Diencephalon (tissue), 1 donor: ENCODE data around the gene RNF168. TPM values are rescaled to one million over a fixed set of nuclear protein-coding genes. Genes with fewer than 3 reads are reported as not detected.

Source experiments
- small RNA-seq: library from RNA; depleted of rRNA; stranded (forward); fragments of <200 nt; gene quantifications from one replicate; pipeline ENCODE3, GENCODE V24; 2014
- total RNA-seq: library from RNA; depleted of rRNA; stranded (reverse); fragments of >200 nt; gene quantifications from one replicate; pipeline ENCODE4 v1.2.3, GENCODE V29; 2014

Gene RNF168
- 24.0 TPM for total RNA-seq

GRCh38 chr3:196503196-196504076, at the start of gene RNF168:
Gene RNF168 (minus strand): TSS chr3:196503768. CDS start chr3:196503173, 595 bp downstream.

GRCh38 chr3:196514913-196515621, 11.5 kb upstream of the RNF168 start, which contains the start of gene SMCO1:
Gene SMCO1 (minus strand): TSS chr3:196515346. CDS start chr3:196515209, 137 bp downstream.

DNA sequence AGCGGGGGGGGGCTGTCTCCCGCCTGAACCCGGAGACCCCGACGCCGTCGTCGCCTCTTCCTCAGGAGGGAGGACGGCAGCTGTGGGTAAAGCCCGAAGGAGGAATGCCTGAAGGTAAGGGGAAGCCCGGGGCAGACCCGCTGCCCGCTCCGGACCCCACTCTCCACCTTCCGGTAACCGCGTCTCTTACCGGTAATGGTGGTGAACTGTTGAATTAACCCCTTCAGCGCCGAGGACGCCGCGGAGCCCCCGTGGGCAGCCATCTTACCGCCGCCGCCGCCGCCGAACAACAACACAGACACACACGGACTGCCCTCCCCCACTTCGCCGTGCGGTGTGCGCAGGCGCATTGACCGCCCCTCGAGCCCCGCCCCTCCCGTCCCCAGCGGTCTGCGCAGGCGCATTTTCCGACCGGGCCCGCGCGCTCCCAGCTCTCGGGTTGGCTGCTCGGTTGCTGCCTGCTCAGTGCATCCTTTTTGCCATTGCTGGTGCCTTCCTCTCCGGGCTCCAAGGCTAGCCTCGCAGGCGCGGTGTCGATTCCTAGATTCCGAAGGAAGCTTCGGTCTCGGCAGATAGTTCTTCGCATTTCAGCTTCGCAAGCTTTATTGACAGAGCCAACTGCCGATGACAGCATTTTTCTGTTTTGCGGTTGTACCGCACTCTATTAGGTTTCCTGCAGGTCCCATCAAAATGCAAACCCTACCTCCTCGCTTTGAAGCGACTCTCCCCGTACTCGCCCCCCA, 71.3 kb downstream of the RNF168 start, which contains the start of gene UBXN7:
TSS of gene UBXN7 (minus strand) at position 291 of the 743 bp plus-strand sequence. CDS start at position 263, 28 bp downstream.

Small RNA genes lying within 50 kb of the gene (small RNA-seq; reads per million reads assigned to genes)
- gene AC083822.1, result not detected
- gene AC117490.1, result not detected
- gene RPS29P3, result not detected

Other genes with a start within 250 kb of the RNF168 start
- gene PCYT1A, start 216.0 kb downstream of the RNF168 start, total RNA-seq, result 35.8 TPM
- 41.8 TPM for gene DYNLT2B, start 185.5 kb downstream of the RNF168 start, total RNA-seq
- gene TM4SF19, start 165.4 kb downstream of the RNF168 start, total RNA-seq, result not detected
- 42.4 TPM for gene UBXN7, start 71.3 kb downstream of the RNF168 start, total RNA-seq
- not detected for gene SMCO1, start 11.6 kb upstream of the RNF168 start, total RNA-seq
- gene WDR53, start 64.8 kb upstream of the RNF168 start, total RNA-seq, result 5.1 TPM
- 43.4 TPM for gene FBXO45, start 64.9 kb upstream of the RNF168 start, total RNA-seq
- gene NRROS, start 135.9 kb upstream of the RNF168 start, total RNA-seq, result 0.92 TPM
- gene CEP19, start 208.5 kb upstream of the RNF168 start, total RNA-seq, result 11.8 TPM
- gene PIGX, start 208.6 kb upstream of the RNF168 start, total RNA-seq, result 52.4 TPM
- 48.2 TPM for gene PAK2, start 236.1 kb upstream of the RNF168 start, total RNA-seq